ENCODE measurements around the gene PDGFD. TPM values are rescaled to one million over a fixed set of nuclear protein-coding genes. Genes with fewer than 3 reads are reported as not detected.

Gene PDGFD
- total RNA-seq, 1 donor from 2014 or later, result 17.2 TPM

DNA sequence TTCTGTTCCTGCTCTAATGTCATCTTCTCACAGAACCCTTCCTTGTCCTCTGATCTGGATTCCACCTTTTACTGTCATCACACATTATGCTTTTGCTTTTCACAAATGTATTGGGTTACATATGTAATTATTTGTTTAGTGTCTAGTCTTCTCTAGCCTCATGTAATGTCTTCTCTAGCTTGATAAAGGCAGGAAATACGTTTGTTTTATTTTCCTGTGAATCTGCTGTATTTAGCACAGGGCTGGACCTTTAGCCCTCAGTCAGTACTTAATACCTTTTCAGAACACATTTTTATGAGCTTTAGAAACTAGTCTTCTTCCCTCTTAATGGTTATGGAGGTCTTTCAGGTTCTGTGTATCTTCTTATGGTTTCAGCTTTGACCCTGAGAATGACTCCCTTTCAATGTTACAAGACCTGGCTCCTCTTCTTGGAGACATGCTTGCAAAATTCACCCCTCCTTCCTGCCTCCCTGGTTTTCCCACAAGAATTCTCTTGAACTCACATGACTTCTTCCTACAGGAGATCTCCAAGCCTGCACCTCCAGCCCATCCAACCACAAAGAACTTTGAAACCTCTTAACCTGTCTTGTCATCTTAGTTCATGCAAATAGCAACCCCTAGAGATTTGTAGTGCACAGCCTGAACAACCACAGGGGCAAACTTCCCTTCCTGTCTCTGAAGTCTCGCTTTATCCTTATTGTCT, 260.2 kb downstream of the PDGFD start:
- Mint-ChIP-seq H3K9me3 (ENCODE audit: unreplicated experiment) (no peaks in the 10 kb centered on the region), H3K4me3 (ENCODE audit: unreplicated experiment) (no peak overlapping the region), H3K27ac (ENCODE audit: unreplicated experiment) (no peak overlapping the region), H3K27me3 (ENCODE audit: unreplicated experiment) (no peaks in the 10 kb centered on the region), H3K4me1 (ENCODE audit: unreplicated experiment) (peaks cover 16% of the 10 kb centered on the region), H3K36me3 (ENCODE audit: low read depth, unreplicated experiment) (no peaks in the 10 kb centered on the region)
- TF ChIP-seq, protein P1, sequence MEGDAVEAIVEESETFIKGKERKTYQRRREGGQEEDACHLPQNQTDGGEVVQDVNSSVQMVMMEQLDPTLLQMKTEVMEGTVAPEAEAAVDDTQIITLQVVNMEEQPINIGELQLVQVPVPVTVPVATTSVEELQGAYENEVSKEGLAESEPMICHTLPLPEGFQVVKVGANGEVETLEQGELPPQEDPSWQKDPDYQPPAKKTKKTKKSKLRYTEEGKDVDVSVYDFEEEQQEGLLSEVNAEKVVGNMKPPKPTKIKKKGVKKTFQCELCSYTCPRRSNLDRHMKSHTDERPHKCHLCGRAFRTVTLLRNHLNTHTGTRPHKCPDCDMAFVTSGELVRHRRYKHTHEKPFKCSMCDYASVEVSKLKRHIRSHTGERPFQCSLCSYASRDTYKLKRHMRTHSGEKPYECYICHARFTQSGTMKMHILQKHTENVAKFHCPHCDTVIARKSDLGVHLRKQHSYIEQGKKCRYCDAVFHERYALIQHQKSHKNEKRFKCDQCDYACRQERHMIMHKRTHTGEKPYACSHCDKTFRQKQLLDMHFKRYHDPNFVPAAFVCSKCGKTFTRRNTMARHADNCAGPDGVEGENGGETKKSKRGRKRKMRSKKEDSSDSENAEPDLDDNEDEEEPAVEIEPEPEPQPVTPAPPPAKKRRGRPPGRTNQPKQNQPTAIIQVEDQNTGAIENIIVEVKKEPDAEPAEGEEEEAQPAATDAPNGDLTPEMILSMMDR (IDR thresholded peaks at IDR 0.05; ENCODE audit: unreplicated experiment), result no peak
- no peak for DNase-seq (ENCODE audit: low spot score)

DNA sequence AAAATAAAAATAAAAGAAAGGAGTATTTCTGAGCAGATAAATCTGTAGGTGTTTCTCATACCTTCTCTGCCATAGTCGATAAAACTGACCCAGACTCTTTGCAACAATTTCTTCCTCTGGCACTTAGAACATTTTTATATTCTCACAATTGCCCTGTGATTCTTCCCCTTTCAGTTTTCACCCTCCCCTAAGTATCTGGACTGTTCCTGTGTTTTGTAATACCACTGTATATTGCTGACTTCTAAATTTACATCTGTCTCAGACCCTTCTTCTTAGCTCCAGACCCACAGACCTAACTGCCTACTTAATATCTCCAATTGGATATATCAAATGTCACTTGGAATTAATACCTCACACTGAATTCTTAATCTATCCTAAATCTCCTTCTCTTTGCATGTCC, 261.0 kb downstream of the PDGFD start:
- no peak overlapping the region for H3K4me3 Mint-ChIP-seq (ENCODE audit: unreplicated experiment)
- no peak for DNase-seq (ENCODE audit: low spot score)
- no peaks in the 10 kb centered on the region for H3K27me3 Mint-ChIP-seq (ENCODE audit: unreplicated experiment)
- TF ChIP-seq, protein P1 (IDR thresholded peaks at IDR 0.05; ENCODE audit: unreplicated experiment), result no peak
- H3K4me1 Mint-ChIP-seq (ENCODE audit: unreplicated experiment), result peaks cover 13% of the 10 kb centered on the region
- H3K36me3 Mint-ChIP-seq (ENCODE audit: low read depth, unreplicated experiment), result no peaks in the 10 kb centered on the region
- no peak overlapping the region for H3K27ac Mint-ChIP-seq (ENCODE audit: unreplicated experiment)
- H3K9me3 Mint-ChIP-seq (ENCODE audit: unreplicated experiment), result no peaks in the 10 kb centered on the region

DNA sequence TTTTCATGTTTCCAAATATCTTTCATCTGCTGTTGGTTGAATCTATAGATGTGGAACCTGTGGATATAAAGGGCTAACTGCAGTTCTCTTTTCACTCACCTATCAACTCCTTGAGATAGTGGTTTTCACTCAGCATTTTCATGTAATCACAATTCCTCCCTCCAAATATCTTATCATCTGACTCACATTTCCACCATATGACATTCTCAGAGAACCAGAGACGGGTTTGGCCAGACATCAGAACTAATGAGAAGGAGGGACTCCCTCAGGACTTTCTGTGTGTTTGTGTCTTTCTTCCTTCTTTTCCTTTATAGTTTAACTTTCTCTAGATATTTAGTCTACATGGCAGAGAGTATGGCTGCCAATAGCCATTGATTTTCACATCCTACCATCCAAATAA, 262.3 kb downstream of the PDGFD start:
- no peak overlapping the region for H3K27ac Mint-ChIP-seq (ENCODE audit: unreplicated experiment)
- TF ChIP-seq, protein P1 (IDR thresholded peaks at IDR 0.05; ENCODE audit: unreplicated experiment), result no peak
- no peaks in the 10 kb centered on the region for H3K27me3 Mint-ChIP-seq (ENCODE audit: unreplicated experiment)
- no peak for DNase-seq (ENCODE audit: low spot score)
- H3K36me3 Mint-ChIP-seq (ENCODE audit: low read depth, unreplicated experiment), result no peaks in the 10 kb centered on the region
- no peak overlapping the region for H3K4me3 Mint-ChIP-seq (ENCODE audit: unreplicated experiment)
- no peaks in the 10 kb centered on the region for H3K9me3 Mint-ChIP-seq (ENCODE audit: unreplicated experiment)
- H3K4me1 Mint-ChIP-seq (ENCODE audit: unreplicated experiment), result peaks cover 4% of the 10 kb centered on the region

DNA sequence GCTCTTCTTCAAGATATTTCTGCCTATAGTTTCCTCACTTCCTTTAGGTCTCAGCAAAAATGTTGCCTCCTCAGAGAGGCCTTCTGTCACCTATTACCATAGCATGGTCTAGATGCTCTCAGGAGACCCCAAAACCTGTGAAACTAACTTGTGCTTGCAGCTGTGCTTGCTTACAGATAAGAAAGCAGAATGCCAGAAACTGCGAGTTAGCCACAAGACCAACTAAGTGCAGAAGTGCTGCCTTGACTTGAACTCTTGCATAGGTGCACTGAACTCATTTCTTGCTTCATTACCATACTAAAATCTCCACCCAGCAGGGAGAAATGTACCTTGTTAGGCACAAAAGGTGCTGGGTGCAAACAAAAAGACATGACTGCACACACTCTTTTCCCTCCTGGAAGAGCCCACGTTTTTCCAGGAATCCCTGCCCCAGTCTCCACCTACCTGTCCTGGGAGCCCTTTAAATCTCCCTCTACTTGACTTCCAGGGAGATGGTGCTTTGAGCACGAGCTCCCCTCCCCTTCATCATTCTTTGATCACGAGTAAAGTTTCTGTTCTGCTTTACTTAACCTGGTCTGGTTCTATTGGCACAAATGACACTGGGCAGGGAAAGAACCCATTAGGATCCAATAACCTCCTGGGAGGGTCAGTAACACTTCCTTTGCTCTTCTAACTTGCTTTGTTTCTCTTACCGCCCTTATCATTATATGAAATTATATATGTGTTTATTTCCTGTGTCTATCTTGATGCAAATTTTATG, 265.2 kb downstream of the PDGFD start:
- H3K27me3 Mint-ChIP-seq (ENCODE audit: unreplicated experiment), result no peaks in the 10 kb centered on the region
- no peak overlapping the region for H3K27ac Mint-ChIP-seq (ENCODE audit: unreplicated experiment)
- H3K4me3 Mint-ChIP-seq (ENCODE audit: unreplicated experiment), result no peak overlapping the region
- TF ChIP-seq, protein P1 (IDR thresholded peaks at IDR 0.05; ENCODE audit: unreplicated experiment), result no peak
- DNase-seq (ENCODE audit: low spot score), result no peak
- no peaks in the 10 kb centered on the region for H3K9me3 Mint-ChIP-seq (ENCODE audit: unreplicated experiment)
- no peaks in the 10 kb centered on the region for H3K36me3 Mint-ChIP-seq (ENCODE audit: low read depth, unreplicated experiment)
- H3K4me1 Mint-ChIP-seq (ENCODE audit: unreplicated experiment), result no peaks in the 10 kb centered on the region

DNA sequence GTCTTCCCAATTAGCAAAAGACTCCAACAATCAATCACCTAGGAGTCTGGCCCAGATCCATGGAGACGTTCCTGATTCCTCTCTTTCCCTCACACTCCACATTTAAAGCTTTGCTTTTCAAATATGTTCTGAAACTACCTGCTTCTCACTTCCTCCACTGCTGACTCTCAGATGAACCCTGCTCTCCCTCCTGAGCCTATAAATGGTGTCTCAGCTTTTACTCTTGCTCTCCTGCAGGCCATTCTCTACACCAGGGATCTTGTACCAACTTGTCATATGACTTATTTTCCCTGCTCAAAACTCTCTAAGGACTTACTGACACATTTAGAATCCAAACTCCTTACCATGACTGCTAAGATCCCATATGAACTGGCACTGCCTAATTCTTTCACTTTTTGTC, 265.9 kb downstream of the PDGFD start:
- H3K27ac Mint-ChIP-seq (ENCODE audit: unreplicated experiment), result no peak overlapping the region
- TF ChIP-seq, protein P1 (IDR thresholded peaks at IDR 0.05; ENCODE audit: unreplicated experiment), result no peak
- no peaks in the 10 kb centered on the region for H3K9me3 Mint-ChIP-seq (ENCODE audit: unreplicated experiment)
- no peaks in the 10 kb centered on the region for H3K4me1 Mint-ChIP-seq (ENCODE audit: unreplicated experiment)
- H3K4me3 Mint-ChIP-seq (ENCODE audit: unreplicated experiment), result no peak overlapping the region
- H3K36me3 Mint-ChIP-seq (ENCODE audit: low read depth, unreplicated experiment), result no peaks in the 10 kb centered on the region
- DNase-seq (ENCODE audit: low spot score), result no peak
- no peaks in the 10 kb centered on the region for H3K27me3 Mint-ChIP-seq (ENCODE audit: unreplicated experiment)
